ENCODE data around the gene PITX3. TPM values are rescaled to one million over a fixed set of nuclear protein-coding genes. Genes with fewer than 3 reads are reported as not detected.

PITX3 gene
- total and polyA plus RNA-seq, 8 donors, result not detected

DNA sequence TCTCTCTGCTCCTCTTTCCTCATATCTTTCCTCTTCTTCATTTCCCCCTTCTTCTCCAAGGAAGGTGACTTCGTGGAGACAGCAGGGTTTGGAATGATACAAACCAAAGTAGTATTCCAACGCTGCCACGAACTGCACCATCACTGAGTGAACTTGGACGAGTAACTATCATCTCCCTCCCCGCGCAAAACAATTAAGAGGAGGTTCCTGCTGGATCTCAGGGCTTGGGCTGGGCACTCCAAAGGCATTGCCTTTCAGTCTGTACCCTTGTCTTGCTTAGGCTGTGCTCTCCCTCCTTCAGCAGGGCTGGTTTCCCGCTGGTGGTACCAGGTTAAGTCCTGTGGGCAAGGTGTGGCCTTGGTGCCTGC lies 790 bp upstream of the PITX3 start:
- intact Hi-C loops (cut with DNase I; ENCODE audit: low total_unique reads), result no loop called here
- Histone ChIP-seq H3K27ac (peak overlapping the region in 1 of 5 donors; percentile 3), H3K4me1 (peaks cover 24 to 47% (median 42%) of the 10 kb centered on the region in 4 donors), H3K4me3 (peak overlapping the region; percentile 49 to 69 (median 53)), H3K27me3 (peaks cover 0 to 23% (median 15%) of the 10 kb centered on the region in 3 donors), H3K9me3 (no peaks in the 10 kb centered on the region), H3K36me3 (no peaks in the 10 kb centered on the region)
- TF ChIP-seq, protein P1, sequence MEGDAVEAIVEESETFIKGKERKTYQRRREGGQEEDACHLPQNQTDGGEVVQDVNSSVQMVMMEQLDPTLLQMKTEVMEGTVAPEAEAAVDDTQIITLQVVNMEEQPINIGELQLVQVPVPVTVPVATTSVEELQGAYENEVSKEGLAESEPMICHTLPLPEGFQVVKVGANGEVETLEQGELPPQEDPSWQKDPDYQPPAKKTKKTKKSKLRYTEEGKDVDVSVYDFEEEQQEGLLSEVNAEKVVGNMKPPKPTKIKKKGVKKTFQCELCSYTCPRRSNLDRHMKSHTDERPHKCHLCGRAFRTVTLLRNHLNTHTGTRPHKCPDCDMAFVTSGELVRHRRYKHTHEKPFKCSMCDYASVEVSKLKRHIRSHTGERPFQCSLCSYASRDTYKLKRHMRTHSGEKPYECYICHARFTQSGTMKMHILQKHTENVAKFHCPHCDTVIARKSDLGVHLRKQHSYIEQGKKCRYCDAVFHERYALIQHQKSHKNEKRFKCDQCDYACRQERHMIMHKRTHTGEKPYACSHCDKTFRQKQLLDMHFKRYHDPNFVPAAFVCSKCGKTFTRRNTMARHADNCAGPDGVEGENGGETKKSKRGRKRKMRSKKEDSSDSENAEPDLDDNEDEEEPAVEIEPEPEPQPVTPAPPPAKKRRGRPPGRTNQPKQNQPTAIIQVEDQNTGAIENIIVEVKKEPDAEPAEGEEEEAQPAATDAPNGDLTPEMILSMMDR (IDR thresholded peaks at IDR 0.05), result no peak
- no peak for TF ChIP-seq EP300 (IDR thresholded peaks at IDR 0.05)
- TF ChIP-seq POLR2A (IDR thresholded peaks at IDR 0.05), result no peak
- TF ChIP-seq POLR2AphosphoS5 (IDR thresholded peaks at IDR 0.05), result no peak
- DNase-seq, result no peak
- WGBS, 5 donors, result 16 to 33% (median 23%) methylated on average over 7 of the region's 7 CpGs

DNA sequence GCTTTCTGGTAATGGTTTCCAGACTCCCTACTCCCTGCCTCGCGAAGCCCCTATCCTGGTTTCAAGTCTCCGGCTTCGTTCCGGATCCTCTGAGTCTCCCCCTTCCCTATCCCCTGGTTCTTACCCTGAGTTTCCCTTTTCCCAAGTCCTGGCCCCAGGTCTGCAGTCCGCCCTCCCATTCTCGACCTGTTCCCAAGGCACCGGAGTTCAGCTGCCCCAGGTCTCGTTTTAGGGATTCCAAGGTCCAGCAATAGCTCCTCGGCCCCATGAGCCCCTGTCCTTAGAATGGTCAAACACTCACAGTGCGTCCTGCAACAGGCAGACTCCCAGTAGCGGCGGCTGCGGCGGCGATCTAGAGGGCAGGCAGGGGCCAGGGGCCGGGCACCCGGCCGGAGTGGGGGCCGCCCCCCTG lies 274 bp downstream of the PITX3 start:
- H3K36me3 ChIP-seq, result no peaks in the 10 kb centered on the region
- peaks cover 17 to 36% (median 32%) of the 10 kb centered on the region in 4 donors for H3K4me1 ChIP-seq
- no peak for DNase-seq
- 1 to 2% (median 2%) methylated on average over 15 to 20 of the region's 20 CpGs for WGBS, 5 donors
- H3K27ac ChIP-seq, result peak overlapping the region in 1 of 5 donors; percentile 43
- H3K4me3 ChIP-seq, result peak overlapping the region; percentile 49 to 69 (median 53)
- intact Hi-C loops (cut with DNase I; ENCODE audit: low total_unique reads), result no loop called here
- H3K27me3 ChIP-seq, result peaks cover 0 to 27% (median 15%) of the 10 kb centered on the region in 3 donors
- no peaks in the 10 kb centered on the region for H3K9me3 ChIP-seq
- no peak for TF ChIP-seq EP300 (IDR thresholded peaks at IDR 0.05)

DNA sequence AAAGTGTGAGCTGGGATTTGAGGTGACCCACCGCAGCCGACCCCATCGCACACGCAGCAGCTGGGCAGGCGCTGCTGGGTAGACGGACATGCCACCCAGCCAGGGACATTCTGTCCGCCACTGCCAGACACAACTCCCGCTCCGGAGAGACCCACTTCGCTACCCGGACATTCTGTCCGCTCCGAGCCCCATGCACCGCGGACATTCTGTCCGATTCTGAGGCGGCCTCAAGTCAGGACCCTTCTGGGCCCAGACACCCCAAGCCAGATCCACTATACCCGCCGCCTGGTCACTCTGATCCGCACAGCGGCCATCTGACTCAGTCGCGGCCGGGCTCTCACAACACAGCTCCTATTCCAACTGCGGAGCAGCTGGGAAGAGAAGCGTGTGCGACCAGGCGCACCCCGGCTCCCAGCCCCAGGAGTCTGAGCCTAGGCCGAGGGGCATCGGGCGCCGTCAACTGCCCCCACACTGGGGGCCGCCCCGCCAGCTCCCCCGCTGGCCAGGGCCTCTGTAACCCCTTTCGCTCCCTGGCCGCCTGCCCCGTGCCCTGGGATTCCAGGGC lies 763 bp downstream of the PITX3 start:
- peak in 1 of 2 donors; percentile 43 for DNase-seq
- TF ChIP-seq POLR2AphosphoS5 (IDR thresholded peaks at IDR 0.05) (no peak), EP300 (IDR thresholded peaks at IDR 0.05) (no peak), POLR2A (IDR thresholded peaks at IDR 0.05) (no peak)
- TF ChIP-seq, protein P1 (IDR thresholded peaks at IDR 0.05), result no peak
- peak overlapping the region; percentile 49 to 69 (median 53) for H3K4me3 ChIP-seq
- no peaks in the 10 kb centered on the region for H3K36me3 ChIP-seq
- 5 to 30% (median 23%) methylated on average over 11 to 39 of the region's 39 CpGs for WGBS, 5 donors
- peaks cover 0 to 27% (median 15%) of the 10 kb centered on the region in 3 donors for H3K27me3 ChIP-seq
- no peaks in the 10 kb centered on the region for H3K9me3 ChIP-seq
- H3K4me1 ChIP-seq, result peaks cover 17 to 34% (median 31%) of the 10 kb centered on the region in 4 donors
- no peak overlapping the region for H3K27ac ChIP-seq
- intact Hi-C loops (cut with DNase I; ENCODE audit: low total_unique reads), result no loop called here

DNA sequence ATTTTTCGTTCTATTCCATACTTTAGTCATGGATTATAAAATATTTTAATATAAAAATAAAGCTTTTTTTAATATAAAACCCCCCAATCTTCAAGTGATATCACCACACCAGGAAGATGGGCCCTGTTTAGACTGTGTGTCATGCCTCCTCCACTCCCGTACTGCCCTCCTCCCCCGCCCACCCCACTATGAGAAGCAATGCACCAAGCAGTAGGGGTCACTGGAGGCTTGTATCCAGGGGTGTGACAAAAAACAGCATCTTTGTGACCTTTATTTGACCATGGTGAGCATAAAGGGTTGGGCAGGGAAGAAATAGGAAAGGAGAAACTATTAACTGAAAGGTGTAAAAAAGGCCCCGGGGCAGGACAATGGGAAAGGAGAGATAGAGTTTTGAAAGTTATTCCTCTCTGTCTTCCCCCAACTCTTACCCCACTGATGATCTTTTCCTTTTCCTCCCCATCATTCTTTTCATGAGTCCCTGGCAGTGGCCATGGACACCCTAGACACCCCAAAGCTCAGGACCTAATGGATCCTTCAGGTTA lies 3.5 kb downstream of the PITX3 start:
- WGBS, 5 donors, result 50 to 78% (median 61%) methylated on average over 4 of the region's 4 CpGs
- Histone ChIP-seq H3K27ac (no peak overlapping the region), H3K36me3 (no peaks in the 10 kb centered on the region), H3K4me1 (peaks cover 17 to 25% (median 24%) of the 10 kb centered on the region in 4 donors), H3K9me3 (no peaks in the 10 kb centered on the region), H3K4me3 (no peak overlapping the region), H3K27me3 (peaks cover 0 to 50% (median 15%) of the 10 kb centered on the region in 3 donors)
- intact Hi-C loops (cut with DNase I; ENCODE audit: low total_unique reads), result no loop called here
- no peak for DNase-seq
- TF ChIP-seq POLR2AphosphoS5 (IDR thresholded peaks at IDR 0.05) (no peak), POLR2A (IDR thresholded peaks at IDR 0.05) (no peak), EP300 (IDR thresholded peaks at IDR 0.05) (no peak)
- TF ChIP-seq, protein P1 (IDR thresholded peaks at IDR 0.05), result no peak

GRCh38 chr10:102236006-102236405 lies 5.3 kb downstream of the PITX3 start:
- intact Hi-C loops (cut with DNase I; ENCODE audit: low total_unique reads), result no loop called here
- Histone ChIP-seq H3K27ac (no peak overlapping the region), H3K27me3 (peaks cover 0 to 59% (median 22%) of the 10 kb centered on the region in 3 donors), H3K4me3 (no peak overlapping the region), H3K36me3 (no peaks in the 10 kb centered on the region), H3K4me1 (peaks cover 14 to 20% (median 18%) of the 10 kb centered on the region in 4 donors), H3K9me3 (no peaks in the 10 kb centered on the region)
- TF ChIP-seq, protein P1 (IDR thresholded peaks at IDR 0.05), result no peak
- TF ChIP-seq POLR2AphosphoS5 (IDR thresholded peaks at IDR 0.05) (no peak), EP300 (IDR thresholded peaks at IDR 0.05) (no peak), POLR2A (IDR thresholded peaks at IDR 0.05) (no peak)
- 50 to 57% (median 54%) methylated on average over 7 to 8 of the region's 8 CpGs for WGBS, 5 donors
- no peak for DNase-seq
